T-helper 1 cell (primary cell): ENCODE data around the gene NUAK1.

Experiments
- DNase-seq, 5 donors: peaks; one replicate each; pipeline ENCODE4 v3.0.0-alpha.2; 2012 to 2020

The NUAK1 gene

GRCh38 chr12:106058256-106059182 is 80.2 kb downstream of the NUAK1 start:
- DNase-seq = no peak

GRCh38 chr12:106054049-106054448 is 84.7 kb downstream of the NUAK1 start:
- DNase-seq = no peak

GRCh38 chr12:106051853-106052531 is 86.8 kb downstream of the NUAK1 start:
- DNase-seq = no peak

GRCh38 chr12:106049546-106049945 is 89.2 kb downstream of the NUAK1 start:
- DNase-seq = no peak

DNA sequence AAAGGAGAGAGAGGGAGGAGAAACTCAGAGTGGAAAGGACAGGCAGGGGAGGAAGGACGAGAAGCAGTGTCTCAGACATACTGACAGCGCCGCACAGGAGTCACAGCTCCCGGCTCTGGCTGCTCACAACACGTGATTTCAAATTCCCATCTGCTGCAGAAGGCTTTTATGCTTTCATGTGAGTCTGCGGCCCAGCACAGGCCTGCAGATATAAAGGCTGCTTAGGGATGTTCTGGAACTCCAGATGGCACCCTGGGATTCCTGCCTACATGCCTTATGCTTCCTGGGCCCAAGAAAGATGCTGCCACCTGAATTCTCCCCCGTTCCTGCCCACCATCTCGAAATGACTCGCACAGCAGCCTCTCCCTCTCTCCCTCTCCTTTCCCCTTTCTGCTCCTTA is 89.6 kb downstream of the NUAK1 start:
- DNase-seq = no peak

DNA sequence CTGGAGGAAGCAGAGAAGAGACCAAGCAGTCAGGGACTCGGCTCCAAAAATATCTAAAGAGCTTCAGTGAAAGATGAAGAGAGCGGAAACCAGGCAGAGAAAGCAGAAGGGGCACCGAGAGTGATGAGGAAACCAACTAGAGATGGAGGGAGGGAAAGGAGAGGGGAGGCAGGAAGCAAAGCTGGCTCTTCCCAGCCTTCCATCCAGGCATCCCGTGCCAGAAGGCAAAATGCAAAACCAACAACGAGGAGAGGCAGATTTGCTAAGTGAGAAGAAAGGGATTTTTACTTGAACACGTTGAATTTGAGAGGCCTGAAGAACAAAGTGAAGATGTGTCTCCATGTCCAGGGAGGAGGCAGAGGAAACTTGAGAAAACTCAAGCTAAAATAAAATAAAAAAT is 90.1 kb downstream of the NUAK1 start:
- no peak for DNase-seq

DNA sequence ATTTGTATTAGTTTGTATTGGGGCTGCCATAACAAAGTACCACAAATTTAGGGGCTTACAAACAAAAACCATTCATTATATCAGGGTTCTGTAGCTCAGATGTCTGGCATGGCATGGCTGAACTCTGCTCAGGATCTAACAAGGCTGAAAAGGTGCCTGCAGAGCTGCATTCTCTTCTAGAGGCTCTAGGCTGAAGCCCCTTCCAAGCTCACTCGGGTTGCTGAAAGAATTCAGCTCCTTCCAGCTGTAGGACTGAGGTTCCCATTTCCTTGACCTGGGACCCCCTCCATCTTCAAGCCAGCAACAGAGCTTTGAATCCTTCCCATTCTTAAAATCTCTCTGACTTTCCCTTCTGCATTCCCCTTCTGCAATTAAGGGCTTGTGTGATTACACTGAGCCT is 90.7 kb downstream of the NUAK1 start:
- no peak for DNase-seq

- no peak for DNase-seq
These were observed 91.8 kb downstream of the NUAK1 start for GRCh38 chr12:106046947-106047346.

- no peak for DNase-seq
These were observed 92.4 kb downstream of the NUAK1 start for GRCh38 chr12:106046301-106046846.

DNA sequence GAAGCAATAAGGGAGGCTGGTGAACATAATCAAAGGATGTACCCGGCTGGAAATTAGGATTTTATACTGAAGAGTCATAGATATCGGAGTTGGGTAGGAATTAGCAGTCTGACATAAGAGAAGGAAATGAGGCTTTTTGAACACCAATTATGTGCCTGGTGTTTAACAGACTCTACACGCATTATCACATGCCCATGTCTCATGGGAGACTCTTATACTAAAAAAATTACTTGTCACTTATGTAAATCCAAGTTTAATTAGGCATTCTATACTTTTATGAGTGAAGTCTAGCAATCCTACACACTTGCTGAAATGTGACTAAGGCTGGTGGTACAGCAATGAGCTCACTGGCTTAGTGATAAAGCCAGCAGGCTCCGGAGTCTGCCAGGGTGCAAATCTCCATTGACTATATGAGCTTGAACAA is 93.5 kb downstream of the NUAK1 start:
- DNase-seq = no peak

DNA sequence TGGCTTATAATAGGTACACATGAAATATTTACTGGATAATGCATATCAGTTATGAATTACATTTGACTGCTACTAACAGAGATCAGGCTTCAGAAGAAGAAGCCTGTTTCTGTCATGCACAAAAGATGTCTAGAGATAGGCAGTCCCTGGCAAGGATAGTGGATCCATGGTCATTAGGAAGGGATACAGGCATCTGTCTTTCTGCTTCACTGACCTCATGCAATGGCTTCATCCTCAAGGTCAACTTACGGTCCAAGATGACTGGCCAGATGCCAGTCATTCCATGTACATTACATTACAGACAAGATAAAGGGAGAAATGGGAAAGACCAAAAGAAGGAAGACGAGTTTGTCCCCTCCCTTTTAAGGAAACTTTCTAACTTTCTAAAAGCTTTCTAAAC is 94.0 kb downstream of the NUAK1 start:
- no peak for DNase-seq

DNA sequence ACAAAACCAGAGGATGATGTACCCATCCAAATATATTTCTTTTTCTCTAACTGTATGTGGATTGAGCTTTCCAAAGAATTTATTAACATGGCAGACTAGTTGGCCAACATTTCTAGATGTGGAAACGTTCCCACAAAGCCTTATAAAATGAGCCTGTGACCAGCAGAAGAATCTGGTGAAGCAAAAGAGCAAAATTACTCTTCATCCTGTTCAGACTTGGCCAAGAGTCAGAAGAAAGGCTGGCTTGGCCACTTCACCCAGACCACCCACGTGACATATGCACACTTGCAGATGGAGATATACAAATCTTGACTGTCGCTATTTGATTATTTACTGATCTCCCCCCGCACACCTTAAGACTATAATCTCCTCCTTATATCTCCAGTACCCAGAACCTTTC is 96.7 kb downstream of the NUAK1 start:
- no peak for DNase-seq

DNA sequence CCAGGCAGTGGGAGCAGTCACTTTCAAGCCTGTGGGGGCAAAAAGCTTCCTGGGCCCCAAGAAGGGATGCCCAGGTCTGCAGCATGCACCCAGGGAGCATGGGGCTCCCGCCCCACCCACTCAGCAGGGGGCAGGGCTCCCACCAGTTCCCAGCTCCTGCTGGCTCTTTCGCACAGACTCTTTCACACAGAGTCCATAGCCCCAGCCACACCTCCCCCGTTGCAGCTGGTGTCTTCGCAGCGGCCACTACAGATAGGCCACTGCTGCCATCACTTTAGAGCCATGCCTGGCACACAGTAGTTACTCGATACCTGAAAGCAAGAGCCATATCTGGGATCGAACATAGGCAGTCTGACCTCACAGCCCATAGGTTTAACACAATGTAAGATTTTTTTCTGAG is 98.2 kb downstream of the NUAK1 start:
- no peak for DNase-seq

DNA sequence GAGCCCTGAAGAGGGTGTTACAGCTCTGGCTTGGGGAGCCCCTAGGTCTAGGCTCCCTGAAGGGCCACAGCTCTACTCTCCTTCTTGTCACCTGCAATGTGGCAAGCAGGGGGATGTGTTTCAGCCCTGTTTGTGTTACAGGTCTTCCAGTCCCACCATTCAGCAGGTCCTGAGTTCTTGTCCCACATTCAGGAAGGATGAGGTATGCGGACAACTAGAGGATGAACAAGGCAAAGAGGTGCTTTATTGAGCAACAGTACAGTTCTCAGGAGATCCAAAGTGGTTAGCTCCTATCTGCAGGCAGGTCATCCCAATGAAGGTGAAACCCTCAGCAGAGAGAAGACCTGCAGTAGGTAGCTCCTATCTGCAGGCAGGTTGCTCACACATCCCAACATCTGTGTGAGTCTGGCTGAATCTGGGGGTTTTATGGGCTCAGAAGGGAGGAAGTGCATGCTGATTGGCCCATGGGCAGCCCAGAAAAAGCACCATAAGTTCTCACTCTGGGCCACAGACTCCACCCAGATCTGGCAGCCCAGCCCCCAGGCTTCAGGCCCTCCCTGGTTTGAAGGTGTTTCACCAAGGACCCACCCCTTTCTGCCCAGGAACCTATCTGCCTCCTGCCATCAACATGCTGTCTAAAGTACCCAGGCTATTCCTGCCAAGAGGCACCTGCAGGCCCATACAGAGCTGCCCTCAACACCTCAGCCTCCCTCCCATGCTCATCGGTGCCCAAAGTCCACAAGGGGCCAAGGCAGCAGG is 98.9 kb downstream of the NUAK1 start:
- DNase-seq = no peak

DNA sequence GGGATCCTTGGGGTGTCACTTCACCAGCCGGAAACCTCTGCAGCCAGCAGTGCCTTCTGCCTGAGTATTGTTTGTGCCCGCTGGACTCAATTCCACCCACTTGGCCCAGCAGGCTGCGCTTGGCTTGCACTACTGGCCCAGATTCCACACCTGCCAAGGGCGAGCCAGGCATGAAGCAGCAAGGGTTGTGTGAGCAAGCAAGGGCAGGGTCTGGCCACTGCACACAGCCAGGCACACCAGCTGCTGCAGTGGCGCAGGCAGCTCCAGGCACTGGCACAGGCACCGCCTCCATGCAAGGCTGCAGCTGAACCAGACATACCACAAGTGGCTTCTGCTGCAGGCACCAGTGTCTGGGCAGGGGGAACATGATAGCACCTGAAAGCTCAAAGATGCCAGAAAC is 99.5 kb downstream of the NUAK1 start:
- no peak for DNase-seq

GRCh38 chr12:106037524-106038298 is 101.0 kb downstream of the NUAK1 start:
- DNase-seq = no peak

DNA sequence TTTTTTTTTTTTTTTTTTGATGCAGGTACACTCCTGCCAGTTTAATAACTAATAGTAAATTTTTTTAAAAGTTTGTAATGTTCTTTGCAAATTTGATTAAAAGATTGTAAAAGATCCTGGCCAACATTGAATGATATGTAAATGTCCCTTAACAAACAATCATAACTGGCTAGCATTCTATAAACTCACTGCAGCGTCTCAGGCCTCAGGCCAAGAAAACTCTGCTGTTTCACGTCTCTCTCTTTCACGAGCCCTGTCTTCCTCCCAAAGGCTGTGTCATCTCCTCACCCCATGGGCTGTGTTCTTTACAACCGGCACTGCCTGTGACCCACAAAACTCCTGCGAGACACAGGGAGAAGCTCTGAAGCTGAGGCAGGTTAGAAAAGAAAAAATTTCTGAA is 103.3 kb downstream of the NUAK1 start:
- no peak for DNase-seq

- DNase-seq = no peak
These were observed 104.4 kb downstream of the NUAK1 start for GRCh38 chr12:106034316-106034715.

- no peak for DNase-seq
These were observed 105.5 kb downstream of the NUAK1 start for GRCh38 chr12:106033161-106033675.

DNA sequence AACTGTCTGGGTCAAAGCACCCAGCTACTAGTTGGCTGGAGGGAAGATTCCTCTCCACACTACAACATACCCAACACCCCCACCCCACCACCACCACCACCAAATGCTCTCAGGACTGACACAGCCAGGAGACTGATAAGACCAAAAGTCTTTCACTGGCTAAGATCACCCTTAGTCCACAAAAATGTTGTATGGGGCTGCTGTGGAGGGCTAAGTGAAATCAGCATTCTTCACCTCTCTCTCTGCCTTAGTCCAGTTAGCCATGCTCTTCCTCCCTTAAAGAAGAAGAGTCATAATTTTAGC is 106.2 kb downstream of the NUAK1 start:
- no peak for DNase-seq

GRCh38 chr12:106031761-106032622 is 106.8 kb downstream of the NUAK1 start:
- DNase-seq = no peak
